ENCODE results near the gene PIP5K1C. TPM values are rescaled to one million over a fixed set of nuclear protein-coding genes. Genes with fewer than 3 reads are reported as not detected.

The PIP5K1C gene
- total and polyA plus RNA-seq, 2 donors (not counting 1 experiment from before 2014, with no cell fraction given), result 10.4 to 46.7 TPM

- H3K9me3 Mint-ChIP-seq (ENCODE audit: insufficient read depth), result no peaks in the 10 kb centered on the region
- no peak for DNase-seq
Measured at GRCh38 chr19:3682286-3682685, 18.0 kb downstream of the PIP5K1C start.

GRCh38 chr19:3680939-3681338 is 19.3 kb downstream of the PIP5K1C start:
- peaks cover 16 to 18% of the 10 kb centered on the region in 2 donors for H3K4me1 ChIP-seq (ENCODE audit: control insufficient read depth in 2 of 2, insufficient read depth in 2 of 2, low read length in 2 of 2)
- no peaks in the 10 kb centered on the region for H3K36me3 ChIP-seq (replicated peaks in 1 of 2; ENCODE audit: control extremely low read depth in 1 of 2, control insufficient read depth in 1 of 2, extremely low read depth in 1 of 2, insufficient read depth in 2 of 2, low read length in 1 of 2)
- H3K4me2 ChIP-seq (replicated peaks; ENCODE audit: low read depth, low read length, poor library complexity, severe bottlenecking), result no peak overlapping the region
- no peak for ATAC-seq (ENCODE audit: low read depth)
- no peak for DNase-seq
- H4K20me1 ChIP-seq (ENCODE audit: control insufficient read depth, insufficient read depth, low read length, poor library complexity, severe bottlenecking), result peaks cover 75% of the 10 kb centered on the region
- Mint-ChIP-seq H3K27me3 (no peaks in the 10 kb centered on the region), H3K27ac (no peak overlapping the region), H3K9me3 (ENCODE audit: insufficient read depth) (no peaks in the 10 kb centered on the region), H3K4me1 (peaks cover 30% of the 10 kb centered on the region), H3K4me3 (no peak overlapping the region)
- H3K4me3 ChIP-seq (ENCODE audit: control extremely low read depth in 1 of 5, extremely low read depth in 1 of 5, insufficient read depth in 1 of 5, low read depth in 2 of 5, low read length in 4 of 5), result no peak overlapping the region
- WGBS (ENCODE audit: insufficient coverage), result 98% methylated on average over 6 of the region's 12 CpGs
- POLR2A ChIA-PET, result interaction anchor here (0.7 kb wide), 1 partner anchor 80 kb away, joined by 4 read pairs; no protein-coding TSS in a partner anchor
- H3K9me3 ChIP-seq (ENCODE audit: control extremely low read depth in 1 of 3, control insufficient read depth in 2 of 3, insufficient read depth in 1 of 3, low read length in 2 of 3), result peaks cover 0 to 7% (median 0%) of the 10 kb centered on the region in 3 donors
- no peak overlapping the region for H3K9ac ChIP-seq (ENCODE audit: low read length)
- intact Hi-C loops (cut with micrococcal nuclease), result no loop called here
- H2AFZ ChIP-seq (ENCODE audit: insufficient read depth, low read depth, low read length, poor library complexity, severe bottlenecking), result no peak overlapping the region
- H3K79me2 ChIP-seq (ENCODE audit: control insufficient read depth, insufficient read depth, low read length), result peaks cover 77% of the 10 kb centered on the region
- no peaks in the 10 kb centered on the region for H3K27me3 ChIP-seq (replicated peaks in 1 of 4; ENCODE audit: control extremely low read depth in 1 of 4, control insufficient read depth in 3 of 4, insufficient read depth in 4 of 4, low read length in 3 of 4)
- CTCF ChIA-PET, result interaction anchor here (0.6 to 0.9 kb wide), 2 partner anchors 14 to 291 kb away, joined by 3 read pairs; no protein-coding TSS in a partner anchor
- no peak for TF ChIP-seq CTCF (IDR thresholded peaks at IDR 0.05)
- no peak for TF ChIP-seq EZH2 (IDR thresholded peaks at IDR 0.05; ENCODE audit: borderline replicate concordance, insufficient read depth, low read depth, low read length, poor library complexity, severe bottlenecking)
- H3K27ac ChIP-seq (ENCODE audit: low read length in 2 of 2), result no peak overlapping the region

More at GRCh38 chr19:3682286-3682685, 18.0 kb downstream of the PIP5K1C start:
- peaks cover 19 to 20% of the 10 kb centered on the region in 2 donors for H3K4me1 ChIP-seq (ENCODE audit: control insufficient read depth in 2 of 2, insufficient read depth in 2 of 2, low read length in 2 of 2)
- no peaks in the 10 kb centered on the region for H3K36me3 ChIP-seq (replicated peaks in 1 of 2; ENCODE audit: control extremely low read depth in 1 of 2, control insufficient read depth in 1 of 2, extremely low read depth in 1 of 2, insufficient read depth in 2 of 2, low read length in 1 of 2)
- H3K4me2 ChIP-seq (replicated peaks; ENCODE audit: low read depth, low read length, poor library complexity, severe bottlenecking), result no peak overlapping the region
- ChIA-PET CTCF (interaction anchor here (1.2 kb wide), 1 partner anchor 15 kb away, joined by 3 read pairs; no protein-coding TSS in a partner anchor), POLR2A (no interaction called here)
- peaks cover 0 to 7% (median 0%) of the 10 kb centered on the region in 3 donors for H3K9me3 ChIP-seq (ENCODE audit: control extremely low read depth in 1 of 3, control insufficient read depth in 2 of 3, insufficient read depth in 1 of 3, low read length in 2 of 3)
- no peak overlapping the region for H3K4me3 Mint-ChIP-seq
- no peaks in the 10 kb centered on the region for H3K27me3 Mint-ChIP-seq
- H3K27me3 ChIP-seq (replicated peaks in 1 of 4; ENCODE audit: control extremely low read depth in 1 of 4, control insufficient read depth in 3 of 4, insufficient read depth in 4 of 4, low read length in 3 of 4), result no peaks in the 10 kb centered on the region
- no peak for ATAC-seq (ENCODE audit: low read depth)
- H2AFZ ChIP-seq (ENCODE audit: insufficient read depth, low read depth, low read length, poor library complexity, severe bottlenecking), result no peak overlapping the region
- peaks cover 33% of the 10 kb centered on the region for H3K4me1 Mint-ChIP-seq
- no peak overlapping the region for H3K4me3 ChIP-seq (ENCODE audit: control extremely low read depth in 1 of 5, extremely low read depth in 1 of 5, insufficient read depth in 1 of 5, low read depth in 2 of 5, low read length in 4 of 5)
- H3K27ac ChIP-seq (ENCODE audit: low read length in 2 of 2), result no peak overlapping the region
- intact Hi-C loops (cut with micrococcal nuclease), result no loop called here
- TF ChIP-seq EZH2 (IDR thresholded peaks at IDR 0.05; ENCODE audit: borderline replicate concordance, insufficient read depth, low read depth, low read length, poor library complexity, severe bottlenecking) (no peak), CTCF (IDR thresholded peaks at IDR 0.05) (no peak)
- no peak overlapping the region for H3K9ac ChIP-seq (ENCODE audit: low read length)
- WGBS (ENCODE audit: insufficient coverage), result 96% methylated on average over 3 of the region's 10 CpGs
- H3K27ac Mint-ChIP-seq, result no peak overlapping the region
- peaks cover 70% of the 10 kb centered on the region for H3K79me2 ChIP-seq (ENCODE audit: control insufficient read depth, insufficient read depth, low read length)
- peaks cover 66% of the 10 kb centered on the region for H4K20me1 ChIP-seq (ENCODE audit: control insufficient read depth, insufficient read depth, low read length, poor library complexity, severe bottlenecking)

Data from B cell (primary cell).